ENCODE results near the gene FFAR1. TPM values are rescaled to one million over a fixed set of nuclear protein-coding genes. Genes with fewer than 3 reads are reported as not detected.
"Not testable (repeated sequence)": the region's sequence is repeated elsewhere in the genome, so short reads cannot be mapped to it uniquely, and the experiment has no call there.

FFAR1 gene
- total RNA-seq, 1 experiment from 2014 or later = not detected

DNA sequence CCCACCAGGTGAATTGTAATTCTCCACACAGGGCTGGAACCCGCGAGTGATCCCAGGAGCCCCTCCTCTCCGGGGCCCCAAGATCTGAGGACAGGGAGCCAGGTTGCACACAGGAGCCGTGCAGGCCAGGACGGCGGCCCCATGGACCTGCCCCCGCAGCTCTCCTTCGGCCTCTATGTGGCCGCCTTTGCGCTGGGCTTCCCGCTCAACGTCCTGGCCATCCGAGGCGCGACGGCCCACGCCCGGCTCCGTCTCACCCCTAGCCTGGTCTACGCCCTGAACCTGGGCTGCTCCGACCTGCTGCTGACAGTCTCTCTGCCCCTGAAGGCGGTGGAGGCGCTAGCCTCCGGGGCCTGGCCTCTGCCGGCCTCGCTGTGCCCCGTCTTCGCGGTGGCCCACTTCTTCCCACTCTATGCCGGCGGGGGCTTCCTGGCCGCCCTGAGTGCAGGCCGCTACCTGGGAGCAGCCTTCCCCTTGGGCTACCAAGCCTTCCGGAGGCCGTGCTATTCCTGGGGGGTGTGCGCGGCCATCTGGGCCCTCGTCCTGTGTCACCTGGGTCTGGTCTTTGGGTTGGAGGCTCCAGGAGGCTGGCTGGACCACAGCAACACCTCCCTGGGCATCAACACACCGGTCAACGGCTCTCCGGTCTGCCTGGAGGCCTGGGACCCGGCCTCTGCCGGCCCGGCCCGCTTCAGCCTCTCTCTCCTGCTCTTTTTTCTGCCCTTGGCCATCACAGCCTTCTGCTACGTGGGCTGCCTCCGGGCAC is 3.9 kb downstream of the FFAR1 start:
- in situ Hi-C loops (cut with HindIII; ENCODE audit: low pct_unique_long_range_greater_than_20kb, low sequenced_read_pairs) = no loop called here
- no peak for DNase-seq (ENCODE audit: low read depth, low spot score)

- DNase-seq (ENCODE audit: low read depth, low spot score) = peak; percentile 0
- in situ Hi-C loops (cut with HindIII; ENCODE audit: low pct_unique_long_range_greater_than_20kb, low sequenced_read_pairs) = no loop called here
Observed at GRCh38 chr19:35352177-35352447, 4.4 kb downstream of the FFAR1 start.

GRCh38 chr19:35352448-35353304 is 5.0 kb downstream of the FFAR1 start:
- in situ Hi-C loops (cut with HindIII; ENCODE audit: low pct_unique_long_range_greater_than_20kb, low sequenced_read_pairs) = no loop called here
- DNase-seq (ENCODE audit: low read depth, low spot score) = peak; percentile 87

DNA sequence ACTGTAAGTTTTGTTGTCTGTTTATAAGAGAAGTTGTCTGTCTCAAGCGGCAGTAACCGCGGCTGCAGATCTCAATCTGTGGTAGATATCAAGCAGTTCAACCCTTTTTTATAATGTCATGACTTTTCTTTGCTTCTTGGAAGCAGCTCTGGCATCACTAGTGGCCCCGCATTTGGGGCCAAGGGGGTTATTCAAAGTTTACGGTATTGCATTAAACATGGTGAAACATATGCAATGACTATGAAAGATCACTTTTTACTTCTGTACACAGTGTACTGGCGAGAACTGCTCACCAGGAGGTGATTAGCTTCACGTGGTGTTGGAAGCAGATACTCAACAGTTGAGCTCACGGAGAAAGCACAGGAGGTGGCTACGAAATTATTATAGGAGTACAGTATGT is 5.9 kb downstream of the FFAR1 start:
- in situ Hi-C loops (cut with HindIII; ENCODE audit: low pct_unique_long_range_greater_than_20kb, low sequenced_read_pairs) = no loop called here

DNA sequence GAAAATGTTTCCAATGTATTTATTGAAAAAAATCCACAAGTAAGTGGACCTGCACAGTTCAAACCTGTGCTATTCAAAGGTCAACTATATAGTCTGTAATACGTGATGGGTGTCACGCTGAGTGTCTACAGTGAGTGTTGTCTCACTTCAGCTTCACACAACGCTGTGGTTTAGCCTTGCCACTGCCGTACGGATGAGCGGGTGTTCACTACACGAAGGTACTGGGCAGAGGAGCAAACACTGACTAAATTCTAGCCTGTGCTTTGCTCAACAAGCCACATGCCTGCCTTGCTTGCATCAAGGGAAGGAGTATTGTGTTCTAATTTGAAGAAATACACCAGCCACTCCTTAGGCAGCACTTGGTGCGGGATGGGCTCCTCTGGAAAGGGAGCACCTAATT is 7.2 kb downstream of the FFAR1 start:
- no peak for DNase-seq (ENCODE audit: low read depth, low spot score)
- in situ Hi-C loops (cut with HindIII; ENCODE audit: low pct_unique_long_range_greater_than_20kb, low sequenced_read_pairs) = no loop called here

More for the DNA sequence above, 5.9 kb downstream of the FFAR1 start:
- DNase-seq (ENCODE audit: low read depth, low spot score) = peak; percentile 22

DNA sequence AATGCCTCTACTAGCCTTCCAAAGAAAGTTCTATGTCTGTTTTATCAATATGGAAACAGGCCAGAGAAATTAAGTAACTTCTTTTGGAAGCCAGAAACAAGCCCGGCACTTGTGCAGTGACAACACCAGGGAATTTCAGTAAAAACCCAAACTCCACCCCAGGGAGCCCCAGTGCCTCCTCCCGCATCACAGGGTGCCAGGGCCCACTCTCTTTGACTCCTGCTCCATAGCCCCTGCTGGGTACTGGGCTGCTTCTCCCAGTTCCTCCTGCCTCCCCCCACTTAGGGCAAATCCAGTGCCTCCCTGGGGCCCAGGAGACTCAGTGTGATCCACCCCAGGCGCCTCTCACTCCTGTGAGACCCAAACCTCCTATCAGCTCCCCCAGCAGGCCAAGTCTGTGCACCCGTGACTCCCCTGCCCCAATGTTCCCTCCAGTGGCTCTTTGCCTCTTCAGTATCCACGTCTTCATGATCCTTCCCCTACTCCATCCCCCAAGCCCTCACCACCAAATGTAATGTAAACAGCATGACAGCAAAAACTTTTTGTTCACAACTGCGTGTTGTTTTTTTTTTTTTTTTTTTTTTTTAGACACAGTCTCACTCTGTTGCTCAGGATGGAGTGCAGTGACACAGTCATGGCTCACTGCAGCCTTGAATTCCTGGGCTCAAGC is 8.2 kb downstream of the FFAR1 start:
- in situ Hi-C loops (cut with HindIII; ENCODE audit: low pct_unique_long_range_greater_than_20kb, low sequenced_read_pairs) = no loop called here
- DNase-seq (ENCODE audit: low read depth, low spot score) = peak; percentile 33

GRCh38 chr19:35357867-35358573 is 10.3 kb downstream of the FFAR1 start, which contains the start of gene FFAR3:
FFAR3 (plus strand) TSS chr19:35358460; CDS start chr19:35358891, 431 bp downstream.
- in situ Hi-C loops (cut with HindIII; ENCODE audit: low pct_unique_long_range_greater_than_20kb, low sequenced_read_pairs) = no loop called here
- DNase-seq (ENCODE audit: low read depth, low spot score) = peak; percentile 0

- DNase-seq (ENCODE audit: low read depth, low spot score); in situ Hi-C loops (cut with HindIII; ENCODE audit: low pct_unique_long_range_greater_than_20kb, low sequenced_read_pairs): not testable (repeated sequence)
Observed at GRCh38 chr19:35358834-35359233, 11.1 kb downstream of the FFAR1 start.

DNA sequence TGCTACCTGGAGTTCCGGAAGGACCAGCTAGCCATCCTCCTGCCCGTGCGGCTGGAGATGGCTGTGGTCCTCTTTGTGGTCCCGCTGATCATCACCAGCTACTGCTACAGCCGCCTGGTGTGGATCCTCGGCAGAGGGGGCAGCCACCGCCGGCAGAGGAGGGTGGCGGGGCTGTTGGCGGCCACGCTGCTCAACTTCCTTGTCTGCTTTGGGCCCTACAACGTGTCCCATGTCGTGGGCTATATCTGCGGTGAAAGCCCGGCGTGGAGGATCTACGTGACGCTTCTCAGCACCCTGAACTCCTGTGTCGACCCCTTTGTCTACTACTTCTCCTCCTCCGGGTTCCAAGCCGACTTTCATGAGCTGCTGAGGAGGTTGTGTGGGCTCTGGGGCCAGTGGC is 11.7 kb downstream of the FFAR1 start:
- in situ Hi-C loops (cut with HindIII; ENCODE audit: low pct_unique_long_range_greater_than_20kb, low sequenced_read_pairs); DNase-seq (ENCODE audit: low read depth, low spot score): not testable (repeated sequence)

DNA sequence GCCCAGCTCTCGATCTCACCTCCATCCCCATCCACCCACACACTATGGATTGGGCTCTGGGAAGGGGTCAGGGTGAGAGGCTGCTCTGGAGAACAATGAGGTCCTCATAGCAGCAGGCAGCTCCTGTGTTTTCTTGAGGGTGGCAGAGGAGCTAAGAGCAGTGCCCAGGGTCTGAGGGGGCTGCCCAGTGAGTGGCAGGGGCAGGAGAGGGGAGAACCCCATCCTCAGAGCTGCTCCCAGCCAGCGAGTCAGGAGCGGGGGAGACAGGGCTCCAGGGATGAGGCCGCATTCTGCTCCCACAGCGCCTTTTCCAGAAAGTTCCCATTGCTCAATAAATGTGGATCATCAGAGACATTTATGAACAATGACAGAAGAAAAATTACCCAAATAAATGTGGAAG is 12.4 kb downstream of the FFAR1 start:
- DNase-seq (ENCODE audit: low read depth, low spot score); in situ Hi-C loops (cut with HindIII; ENCODE audit: low pct_unique_long_range_greater_than_20kb, low sequenced_read_pairs): not testable (repeated sequence)

GRCh38 chr19:35360880-35361420 is 13.2 kb downstream of the FFAR1 start:
- in situ Hi-C loops (cut with HindIII; ENCODE audit: low pct_unique_long_range_greater_than_20kb, low sequenced_read_pairs) = no loop called here
- no peak for DNase-seq (ENCODE audit: low read depth, low spot score)

DNA sequence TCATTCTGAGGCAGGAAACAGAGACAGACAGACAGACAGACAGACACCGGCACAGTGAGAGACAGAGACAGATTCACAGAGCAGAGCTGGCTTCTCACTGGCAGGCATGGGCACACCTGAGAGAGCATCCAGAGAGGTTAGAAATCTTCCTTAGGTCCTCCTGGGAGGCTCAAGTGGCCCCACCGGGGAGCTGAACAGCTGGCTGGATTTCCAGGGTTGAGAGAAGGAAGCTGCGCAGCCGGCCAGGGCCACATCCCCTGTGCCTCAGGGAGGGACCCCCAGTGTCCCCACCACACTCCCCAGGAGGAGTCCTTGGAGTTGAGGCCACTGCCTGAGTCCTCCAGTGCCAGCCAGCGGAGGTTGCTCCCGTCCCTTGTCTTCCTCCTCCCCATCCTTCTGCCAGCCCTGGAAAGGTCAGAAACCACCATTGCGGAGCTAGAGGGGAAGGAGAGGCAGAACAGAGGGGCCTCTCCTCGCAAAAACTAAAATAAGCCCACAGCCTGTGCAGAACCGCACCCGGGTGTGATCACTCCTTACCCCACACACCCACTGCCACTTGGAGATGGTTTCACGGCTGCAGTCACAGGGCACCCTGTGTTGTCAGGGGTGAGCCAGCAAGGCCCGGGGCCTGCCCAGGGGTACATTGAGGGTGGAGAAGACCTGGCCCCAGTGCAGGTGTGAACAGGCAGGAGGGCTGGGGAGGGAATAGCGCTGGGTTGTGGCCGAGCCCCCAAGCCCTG is 14.7 kb downstream of the FFAR1 start:
- DNase-seq (ENCODE audit: low read depth, low spot score) = no peak
- in situ Hi-C loops (cut with HindIII; ENCODE audit: low pct_unique_long_range_greater_than_20kb, low sequenced_read_pairs) = no loop called here

DNA sequence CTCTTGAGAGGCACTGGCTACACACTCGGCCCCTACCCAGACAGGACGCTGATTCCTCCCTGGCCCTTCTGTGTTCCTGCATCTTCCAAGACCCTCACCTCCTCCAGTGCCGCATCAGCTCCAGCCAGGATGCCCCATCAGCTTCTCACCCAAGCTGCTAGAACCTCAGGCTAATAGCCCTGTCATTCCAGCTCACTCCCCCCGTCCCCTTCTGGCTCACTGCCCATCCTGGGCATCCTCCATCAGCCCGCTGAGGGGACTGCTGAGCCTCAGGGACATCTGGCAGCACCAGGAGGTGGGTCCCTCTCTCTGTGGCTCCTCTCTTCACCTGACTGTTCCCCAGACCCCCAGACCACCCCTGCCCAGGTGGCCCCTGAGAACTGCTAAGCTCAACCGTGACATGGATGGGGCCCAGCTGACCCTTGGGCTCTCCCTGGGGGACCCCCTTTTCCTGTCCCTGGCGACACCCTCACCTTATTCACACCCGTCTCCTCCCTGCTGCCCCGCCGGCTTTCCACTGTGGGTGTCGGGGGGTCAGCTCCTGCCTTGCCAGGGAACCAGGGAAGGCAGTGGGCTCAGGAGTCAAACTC is 15.4 kb downstream of the FFAR1 start:
- in situ Hi-C loops (cut with HindIII; ENCODE audit: low pct_unique_long_range_greater_than_20kb, low sequenced_read_pairs) = no loop called here
- no peak for DNase-seq (ENCODE audit: low read depth, low spot score)

- in situ Hi-C loops (cut with HindIII; ENCODE audit: low pct_unique_long_range_greater_than_20kb, low sequenced_read_pairs) = no loop called here
Observed at GRCh38 chr19:35363711-35364425, 16.2 kb downstream of the FFAR1 start.

DNA sequence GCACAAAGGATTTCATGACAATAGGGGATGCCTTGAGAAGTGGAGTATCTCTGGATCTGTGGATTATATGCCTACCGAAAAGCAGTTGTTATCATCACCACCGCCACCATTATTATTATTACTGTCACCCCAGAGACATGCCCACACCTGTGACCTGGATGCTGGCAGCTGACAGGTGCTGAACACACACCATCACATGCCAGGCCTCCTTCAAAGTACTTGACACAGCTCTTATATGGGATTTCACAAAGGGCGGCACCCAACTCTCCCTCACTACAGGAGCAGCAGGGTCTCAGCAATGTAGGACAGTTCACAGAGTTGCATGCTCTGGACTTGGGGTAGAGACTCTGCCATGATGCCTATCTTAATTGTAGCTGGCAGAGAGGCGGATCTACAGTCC is 17.6 kb downstream of the FFAR1 start:
- no peak for DNase-seq (ENCODE audit: low read depth, low spot score)
- in situ Hi-C loops (cut with HindIII; ENCODE audit: low pct_unique_long_range_greater_than_20kb, low sequenced_read_pairs) = no loop called here

More at GRCh38 chr19:35363711-35364425, 16.2 kb downstream of the FFAR1 start:
- DNase-seq (ENCODE audit: low read depth, low spot score) = no peak

DNA sequence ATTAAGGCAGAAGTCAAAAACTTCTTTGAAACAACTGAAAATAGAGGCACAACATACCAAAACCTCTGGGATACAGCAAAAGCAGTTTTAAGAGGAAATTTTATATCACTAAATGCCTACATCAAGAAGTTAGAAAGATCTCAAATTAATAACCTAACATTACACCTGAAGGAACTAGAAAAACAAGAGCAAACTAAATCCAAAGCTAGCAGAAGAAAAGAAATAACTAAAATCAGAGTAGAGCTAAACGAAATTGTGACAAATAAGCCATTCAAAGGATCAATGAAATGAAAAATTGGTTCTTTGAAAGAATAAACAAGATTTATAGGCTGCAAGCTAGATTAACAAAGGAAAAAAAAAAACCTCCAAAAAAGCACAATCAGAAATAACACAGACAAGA is 20.7 kb downstream of the FFAR1 start:
- DNase-seq (ENCODE audit: low read depth, low spot score) = no peak
- in situ Hi-C loops (cut with HindIII; ENCODE audit: low pct_unique_long_range_greater_than_20kb, low sequenced_read_pairs) = no loop called here

Data from SK-MEL-5 (cell line).